ENCODE measurements around the gene GAA. TPM values are rescaled to one million over a fixed set of nuclear protein-coding genes. Genes with fewer than 3 reads are reported as not detected.

GAA gene
- polyA plus RNA-seq, 1 of the 3 experiments (the other 2 are of a cell fraction) = 27.3 TPM

Small RNA genes within 50 kb of the gene (small RNA-seq; reads per million reads assigned to genes)
- gene AC087741.2 (0 reads per million in 7 experiments), gene MIR1268B (0 reads per million in 7 experiments)

Other genes starting within 250 kb of the GAA start
- 14.5 and 15.3 TPM in 2 replicates for gene TBC1D16, start 65.7 kb upstream of the GAA start, polyA plus RNA-seq (2012; rRNA removed)
- 17.3 and 21.6 TPM in 2 replicates for gene CCDC40, start 64.9 kb upstream of the GAA start, polyA plus RNA-seq (2012; rRNA removed)
- 173 and 335 TPM in 2 replicates for gene EIF4A3, start 45.5 kb downstream of the GAA start, polyA plus RNA-seq (2012; rRNA removed)
- 0.05 TPM in 1 of 2 replicates, not detected in the other for gene CARD14, start 68.4 kb downstream of the GAA start, polyA plus RNA-seq (2012; rRNA removed)
- gene SGSH, start 118.8 kb downstream of the GAA start, polyA plus RNA-seq (2012; rRNA removed) = 96.5 and 161 TPM in 2 replicates
- gene SLC26A11, start 118.8 kb downstream of the GAA start, polyA plus RNA-seq (2012; rRNA removed) = 32.7 and 35.9 TPM in 2 replicates
- gene RNF213, start 159.3 kb downstream of the GAA start, polyA plus RNA-seq (2012; rRNA removed) = 53.5 and 57.5 TPM in 2 replicates